Measurements from ENCODE around the gene CHST12. TPM values are rescaled to one million over a fixed set of nuclear protein-coding genes. Genes with fewer than 3 reads are reported as not detected.
A peak's percentile ranks its signal among the peaks of the same experiment; 100 is the strongest.

CHST12 gene
- total RNA-seq, 1 donor from 2014 or later: 18.5 TPM

DNA sequence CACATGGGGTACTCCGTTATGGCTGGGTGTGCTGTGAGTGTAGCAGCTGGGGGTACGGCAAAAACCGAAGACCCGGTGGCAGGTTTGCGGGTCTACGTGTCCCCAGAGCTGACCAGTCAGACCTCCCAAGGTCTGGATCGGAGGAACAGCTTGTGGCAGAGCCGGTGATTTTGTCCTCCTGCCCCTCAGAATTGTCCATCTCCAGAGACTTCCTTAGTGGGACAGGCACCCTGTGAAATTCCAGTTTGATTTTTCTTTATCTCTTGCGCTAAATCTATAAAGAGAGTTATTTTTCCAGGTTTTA lies 47.8 kb upstream of the CHST12 start:
- Histone ChIP-seq H3K27me3 (ENCODE audit: insufficient read depth, low read length) (no peaks in the 10 kb centered on the region), H3K4me1 (ENCODE audit: insufficient read depth, low read length) (peaks cover 15% of the 10 kb centered on the region), H3K79me2 (ENCODE audit: insufficient read depth, low read length) (peaks cover 64% of the 10 kb centered on the region), H3K4me2 (ENCODE audit: low read length) (peak overlapping the region; percentile 89), H3K27ac (ENCODE audit: low read depth, low read length) (peak overlapping the region; percentile 100), H4K20me1 (ENCODE audit: insufficient read depth, low read length) (peaks cover 56% of the 10 kb centered on the region), H2AFZ (ENCODE audit: low read depth, low read length) (no peak overlapping the region), H3K9ac (ENCODE audit: low read length) (peak overlapping the region; percentile 99), H3K4me3 (ENCODE audit: insufficient read depth, low read depth, low read length) (peak overlapping the region; percentile 81), H3K9me3 (ENCODE audit: insufficient read depth, low read depth, low read length) (no peaks in the 10 kb centered on the region), H3K36me3 (ENCODE audit: insufficient read depth, low read length) (peaks cover 8% of the 10 kb centered on the region)
- peak overlapping the region; percentile 94 for H3K4me3 Mint-ChIP-seq (ENCODE audit: unreplicated experiment)
- peaks cover 15% of the 10 kb centered on the region for H3K4me1 Mint-ChIP-seq (ENCODE audit: low read depth, unreplicated experiment)
- FAIRE-seq (no peak), DNase-seq (ENCODE audit: low read depth) (no peak)
- H3K27me3 Mint-ChIP-seq (ENCODE audit: low read depth, unreplicated experiment): no peaks in the 10 kb centered on the region
- no peaks in the 10 kb centered on the region for H3K9me3 Mint-ChIP-seq (ENCODE audit: unreplicated experiment)
- peaks cover 3% of the 10 kb centered on the region for H3K36me3 Mint-ChIP-seq (ENCODE audit: low read depth, unreplicated experiment)
- TF ChIP-seq EZH2 (IDR thresholded peaks at IDR 0.05; ENCODE audit: insufficient read depth, low read length): no peak
- TF ChIP-seq CTCF (IDR thresholded peaks at IDR 0.05; ENCODE audit: insufficient read depth, low read depth, low read length): no peak
- peak overlapping the region; percentile 83 for H3K27ac Mint-ChIP-seq (ENCODE audit: unreplicated experiment)

GRCh38 chr7:2357165-2357564 lies 46.2 kb upstream of the CHST12 start:
- Mint-ChIP-seq H3K27ac (ENCODE audit: unreplicated experiment) (no peak overlapping the region), H3K36me3 (ENCODE audit: low read depth, unreplicated experiment) (peaks cover 2% of the 10 kb centered on the region), H3K9me3 (ENCODE audit: unreplicated experiment) (no peaks in the 10 kb centered on the region), H3K4me1 (ENCODE audit: low read depth, unreplicated experiment) (peaks cover 17% of the 10 kb centered on the region), H3K27me3 (ENCODE audit: low read depth, unreplicated experiment) (no peaks in the 10 kb centered on the region), H3K4me3 (ENCODE audit: unreplicated experiment) (peak overlapping the region; percentile 94)
- no peak for FAIRE-seq
- H3K9ac ChIP-seq (ENCODE audit: low read length): no peak overlapping the region
- H3K79me2 ChIP-seq (ENCODE audit: insufficient read depth, low read length): peaks cover 73% of the 10 kb centered on the region
- H2AFZ ChIP-seq (ENCODE audit: low read depth, low read length): no peak overlapping the region
- H3K4me1 ChIP-seq (ENCODE audit: insufficient read depth, low read length): peaks cover 17% of the 10 kb centered on the region
- DNase-seq (ENCODE audit: low read depth): no peak
- no peak overlapping the region for H3K27ac ChIP-seq (ENCODE audit: low read depth, low read length)
- TF ChIP-seq CTCF (IDR thresholded peaks at IDR 0.05; ENCODE audit: insufficient read depth, low read depth, low read length) (no peak), EZH2 (IDR thresholded peaks at IDR 0.05; ENCODE audit: insufficient read depth, low read length) (no peak)
- H3K9me3 ChIP-seq (ENCODE audit: insufficient read depth, low read depth, low read length): no peaks in the 10 kb centered on the region
- peaks cover 16% of the 10 kb centered on the region for H3K36me3 ChIP-seq (ENCODE audit: insufficient read depth, low read length)
- peaks cover 68% of the 10 kb centered on the region for H4K20me1 ChIP-seq (ENCODE audit: insufficient read depth, low read length)
- H3K27me3 ChIP-seq (ENCODE audit: insufficient read depth, low read length): no peaks in the 10 kb centered on the region
- H3K4me2 ChIP-seq (ENCODE audit: low read length): peak overlapping the region; percentile 89
- H3K4me3 ChIP-seq (ENCODE audit: insufficient read depth, low read depth, low read length): no peak overlapping the region

GRCh38 chr7:2357571-2357970 lies 45.8 kb upstream of the CHST12 start:
- H3K36me3 Mint-ChIP-seq (ENCODE audit: low read depth, unreplicated experiment): peaks cover 3% of the 10 kb centered on the region
- H3K4me1 ChIP-seq (ENCODE audit: insufficient read depth, low read length): peaks cover 17% of the 10 kb centered on the region
- peaks cover 72% of the 10 kb centered on the region for H4K20me1 ChIP-seq (ENCODE audit: insufficient read depth, low read length)
- H3K9me3 Mint-ChIP-seq (ENCODE audit: unreplicated experiment): no peaks in the 10 kb centered on the region
- H3K27ac ChIP-seq (ENCODE audit: low read depth, low read length): no peak overlapping the region
- no peak overlapping the region for H3K9ac ChIP-seq (ENCODE audit: low read length)
- DNase-seq (ENCODE audit: low read depth) (no peak), FAIRE-seq (no peak)
- no peak overlapping the region for H3K4me3 ChIP-seq (ENCODE audit: insufficient read depth, low read depth, low read length)
- no peak for TF ChIP-seq EZH2 (IDR thresholded peaks at IDR 0.05; ENCODE audit: insufficient read depth, low read length)
- no peak for TF ChIP-seq CTCF (IDR thresholded peaks at IDR 0.05; ENCODE audit: insufficient read depth, low read depth, low read length)
- peak overlapping the region; percentile 89 for H3K4me2 ChIP-seq (ENCODE audit: low read length)
- H3K4me1 Mint-ChIP-seq (ENCODE audit: low read depth, unreplicated experiment): peaks cover 17% of the 10 kb centered on the region
- H3K36me3 ChIP-seq (ENCODE audit: insufficient read depth, low read length): peaks cover 20% of the 10 kb centered on the region
- H3K79me2 ChIP-seq (ENCODE audit: insufficient read depth, low read length): peaks cover 77% of the 10 kb centered on the region
- H2AFZ ChIP-seq (ENCODE audit: low read depth, low read length): no peak overlapping the region
- H3K9me3 ChIP-seq (ENCODE audit: insufficient read depth, low read depth, low read length): no peaks in the 10 kb centered on the region
- H3K4me3 Mint-ChIP-seq (ENCODE audit: unreplicated experiment): peak overlapping the region; percentile 94
- no peaks in the 10 kb centered on the region for H3K27me3 Mint-ChIP-seq (ENCODE audit: low read depth, unreplicated experiment)
- no peak overlapping the region for H3K27ac Mint-ChIP-seq (ENCODE audit: unreplicated experiment)
- H3K27me3 ChIP-seq (ENCODE audit: insufficient read depth, low read length): no peaks in the 10 kb centered on the region

All from astrocyte (in vitro differentiated cells and primary cell).